HG02763 (cell line): ENCODE results near the gene GNAI1.

Experiments
- ATAC-seq: cut with Tn5 transposase; IDR thresholded peaks from one replicate; pipeline ENCODE4 v1.9.1; 2021; ENCODE audit warnings: mild to moderate bottlenecking, moderate library complexity; ENCODE audit not compliant: unreplicated experiment

Gene GNAI1

GRCh38 chr7:80131675-80132435 lies 2.8 kb upstream of the GNAI1 start:
- no peak for ATAC-seq

GRCh38 chr7:80132594-80132993 lies 2.0 kb upstream of the GNAI1 start:
- ATAC-seq, result no peak

GRCh38 chr7:80133361-80134114 lies 1.1 kb upstream of the GNAI1 start:
- no peak for ATAC-seq

- ATAC-seq, result no peak
Observed at GRCh38 chr7:80134115-80134535, 506 bp upstream of the GNAI1 start.

GRCh38 chr7:80135309-80136104 lies 876 bp downstream of the GNAI1 start:
- no peak for ATAC-seq

GRCh38 chr7:80136261-80137055 lies 1.8 kb downstream of the GNAI1 start:
- no peak for ATAC-seq

- ATAC-seq, result no peak
Observed at GRCh38 chr7:80137410-80137809, 2.8 kb downstream of the GNAI1 start.

- ATAC-seq, result no peak
Observed at GRCh38 chr7:80139236-80139635, 4.6 kb downstream of the GNAI1 start.

- ATAC-seq, result no peak
Observed at GRCh38 chr7:80140388-80140787, 5.8 kb downstream of the GNAI1 start.

- ATAC-seq, result no peak
Observed at GRCh38 chr7:80141376-80141775, 6.7 kb downstream of the GNAI1 start.

- no peak for ATAC-seq
Observed at GRCh38 chr7:80142853-80143580, 8.4 kb downstream of the GNAI1 start.

- ATAC-seq, result no peak
Observed at GRCh38 chr7:80145780-80146422, 11.3 kb downstream of the GNAI1 start.

- ATAC-seq, result no peak
Observed at GRCh38 chr7:80146545-80147182, 12.0 kb downstream of the GNAI1 start.

GRCh38 chr7:80147543-80148391 lies 13.1 kb downstream of the GNAI1 start:
- no peak for ATAC-seq

GRCh38 chr7:80150611-80151273 lies 16.1 kb downstream of the GNAI1 start:
- no peak for ATAC-seq

GRCh38 chr7:80151274-80151665 lies 16.6 kb downstream of the GNAI1 start:
- no peak for ATAC-seq

GRCh38 chr7:80153446-80153845 lies 18.8 kb downstream of the GNAI1 start:
- ATAC-seq, result no peak
